Measurements from ENCODE around the gene PLA2G12A.

DNA sequence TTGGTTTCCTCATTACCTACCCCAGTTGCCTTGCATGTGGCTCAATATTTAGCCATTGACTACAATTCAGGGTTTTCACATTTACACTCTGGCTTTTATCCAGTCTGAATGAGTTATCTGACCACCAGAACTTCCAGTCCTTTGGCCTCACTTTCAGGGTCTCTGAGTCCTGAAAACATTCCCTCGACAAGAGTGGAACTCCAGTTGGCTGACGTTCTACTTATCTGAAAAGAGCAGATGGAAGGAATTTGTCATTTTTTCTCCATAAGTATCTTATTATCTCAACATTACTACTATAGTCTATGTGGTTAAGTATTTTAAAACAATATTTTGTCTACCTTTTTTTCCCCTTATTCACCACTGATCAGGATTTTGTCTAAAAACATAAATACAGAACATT lies 21.4 kb downstream of the PLA2G12A start:
- TF ChIP-seq, protein P1, sequence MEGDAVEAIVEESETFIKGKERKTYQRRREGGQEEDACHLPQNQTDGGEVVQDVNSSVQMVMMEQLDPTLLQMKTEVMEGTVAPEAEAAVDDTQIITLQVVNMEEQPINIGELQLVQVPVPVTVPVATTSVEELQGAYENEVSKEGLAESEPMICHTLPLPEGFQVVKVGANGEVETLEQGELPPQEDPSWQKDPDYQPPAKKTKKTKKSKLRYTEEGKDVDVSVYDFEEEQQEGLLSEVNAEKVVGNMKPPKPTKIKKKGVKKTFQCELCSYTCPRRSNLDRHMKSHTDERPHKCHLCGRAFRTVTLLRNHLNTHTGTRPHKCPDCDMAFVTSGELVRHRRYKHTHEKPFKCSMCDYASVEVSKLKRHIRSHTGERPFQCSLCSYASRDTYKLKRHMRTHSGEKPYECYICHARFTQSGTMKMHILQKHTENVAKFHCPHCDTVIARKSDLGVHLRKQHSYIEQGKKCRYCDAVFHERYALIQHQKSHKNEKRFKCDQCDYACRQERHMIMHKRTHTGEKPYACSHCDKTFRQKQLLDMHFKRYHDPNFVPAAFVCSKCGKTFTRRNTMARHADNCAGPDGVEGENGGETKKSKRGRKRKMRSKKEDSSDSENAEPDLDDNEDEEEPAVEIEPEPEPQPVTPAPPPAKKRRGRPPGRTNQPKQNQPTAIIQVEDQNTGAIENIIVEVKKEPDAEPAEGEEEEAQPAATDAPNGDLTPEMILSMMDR (conservative IDR thresholded peaks at IDR 0.05 in 1 of 2, IDR thresholded peaks at IDR 0.05 in 1 of 2; ENCODE audit: low read depth in 1 of 2, low read length in 2 of 2): no peak
- TF ChIP-seq EZH2 (IDR thresholded peaks at IDR 0.05; ENCODE audit: low read length, missing control alignments): no peak

Measured in fibroblast of lung (primary cell).